Measurements from ENCODE around the gene ALX4.

DNA sequence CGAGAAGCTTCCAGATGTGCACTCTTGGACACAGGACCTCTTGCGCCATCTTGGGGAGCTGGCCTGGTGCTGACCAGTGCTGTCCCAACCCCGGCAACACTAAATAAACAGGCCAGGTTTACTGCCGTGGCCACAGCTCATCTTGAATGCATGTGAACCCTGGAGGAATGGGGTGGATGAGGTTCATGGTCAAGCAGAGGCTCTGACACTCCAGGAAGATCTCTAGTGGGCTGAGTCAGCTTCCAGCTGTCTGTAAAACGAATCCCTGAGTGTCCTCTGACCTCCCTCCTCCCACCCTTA is 51.8 kb downstream of the ALX4 start:
- TF ChIP-seq, protein P1, sequence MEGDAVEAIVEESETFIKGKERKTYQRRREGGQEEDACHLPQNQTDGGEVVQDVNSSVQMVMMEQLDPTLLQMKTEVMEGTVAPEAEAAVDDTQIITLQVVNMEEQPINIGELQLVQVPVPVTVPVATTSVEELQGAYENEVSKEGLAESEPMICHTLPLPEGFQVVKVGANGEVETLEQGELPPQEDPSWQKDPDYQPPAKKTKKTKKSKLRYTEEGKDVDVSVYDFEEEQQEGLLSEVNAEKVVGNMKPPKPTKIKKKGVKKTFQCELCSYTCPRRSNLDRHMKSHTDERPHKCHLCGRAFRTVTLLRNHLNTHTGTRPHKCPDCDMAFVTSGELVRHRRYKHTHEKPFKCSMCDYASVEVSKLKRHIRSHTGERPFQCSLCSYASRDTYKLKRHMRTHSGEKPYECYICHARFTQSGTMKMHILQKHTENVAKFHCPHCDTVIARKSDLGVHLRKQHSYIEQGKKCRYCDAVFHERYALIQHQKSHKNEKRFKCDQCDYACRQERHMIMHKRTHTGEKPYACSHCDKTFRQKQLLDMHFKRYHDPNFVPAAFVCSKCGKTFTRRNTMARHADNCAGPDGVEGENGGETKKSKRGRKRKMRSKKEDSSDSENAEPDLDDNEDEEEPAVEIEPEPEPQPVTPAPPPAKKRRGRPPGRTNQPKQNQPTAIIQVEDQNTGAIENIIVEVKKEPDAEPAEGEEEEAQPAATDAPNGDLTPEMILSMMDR (IDR thresholded peaks at IDR 0.05): no peak
- no peak for TF ChIP-seq POLR2A (IDR thresholded peaks at IDR 0.05)

Data from Peyer's patch (tissue), 4 donors.